ENCODE results near the gene PIM1. TPM values are rescaled to one million over a fixed set of nuclear protein-coding genes. Genes with fewer than 3 reads are reported as not detected.

Gene PIM1
- total and polyA plus RNA-seq, 4 experiments from 2014 or later, result 124 to 334 (median 196) TPM

DNA sequence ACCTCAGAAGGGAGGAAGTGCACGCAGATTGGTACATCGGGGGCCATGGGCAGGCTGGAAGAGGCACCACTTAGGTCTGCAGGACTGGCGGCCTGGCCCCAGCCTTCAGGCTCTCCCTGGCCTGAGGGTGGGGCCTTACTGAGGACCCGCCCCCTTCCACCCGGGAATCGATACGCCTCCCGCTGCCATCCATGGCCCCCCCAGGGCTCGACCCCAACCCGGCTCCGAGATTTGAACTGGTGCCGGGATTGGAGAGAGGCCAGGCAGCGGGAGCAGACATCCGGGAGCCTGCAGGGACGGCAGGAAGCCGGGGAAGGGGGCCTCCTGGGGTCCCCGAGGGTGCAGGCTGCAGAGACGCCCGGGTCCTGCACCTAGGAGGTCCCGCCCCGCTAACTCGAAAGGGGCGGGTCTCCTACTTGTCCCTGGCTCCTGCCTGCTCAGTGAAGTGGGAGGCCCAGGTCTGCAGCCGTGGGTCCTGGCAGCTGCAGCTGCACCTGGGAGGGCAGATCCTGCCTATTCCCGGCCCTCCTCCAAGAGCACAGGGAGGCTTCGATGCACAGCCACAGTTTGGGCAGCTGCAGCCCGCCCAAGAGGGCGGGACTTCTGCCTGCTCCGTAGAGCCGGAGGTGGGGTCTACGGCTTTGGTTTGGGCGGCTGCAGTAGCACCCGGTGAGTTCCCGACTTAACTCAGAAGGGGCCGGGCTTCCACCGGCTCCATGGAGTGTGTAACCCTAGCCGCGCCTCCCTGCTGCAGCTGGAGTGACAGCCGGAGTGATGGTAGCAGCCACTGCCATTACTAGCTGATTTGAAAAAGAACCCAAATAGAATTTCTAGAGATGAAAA lies 52.4 kb downstream of the PIM1 start:
- Mint-ChIP-seq H3K27ac (peak overlapping the region in 5 of 7 donors; percentile 30 to 79 (median 52)), H3K9me3 (no peaks in the 10 kb centered on the region), H3K4me1 (peaks cover 7 to 13% (median 9%) of the 10 kb centered on the region in 4 donors), H3K27me3 (peaks cover 0 to 2% of the 10 kb centered on the region in 2 donors), H3K36me3 (no peaks in the 10 kb centered on the region), H3K4me3 (peak overlapping the region; percentile 85 to 91 (median 88))
- CTCF ChIA-PET (ENCODE audit: partially characterized antibody), result interaction anchor here (3.6 to 33.8 kb wide), 2 partner anchors 12 to 200 kb away, joined by 20 to 1184 read pairs; no protein-coding TSS in a partner anchor
- peaks cover 7% of the 10 kb centered on the region for H3K4me1 ChIP-seq (ENCODE audit: insufficient read depth, low read length)
- peak overlapping the region; percentile 55 to 94 for H3K4me3 ChIP-seq (ENCODE audit: low read length in 2 of 2)
- no peaks in the 10 kb centered on the region for H3K36me3 ChIP-seq (ENCODE audit: insufficient read depth, low read length)
- DNase-seq, result peak; percentile 54 to 80 (median 63)
- no peaks in the 10 kb centered on the region for H3K9me3 ChIP-seq (ENCODE audit: control insufficient read depth in 1 of 2, low read length in 2 of 2)
- intact Hi-C loops (cut with micrococcal nuclease), result loop anchor here (2.0 kb wide), 1 partner anchor 68 kb away; no protein-coding TSS in a partner anchor
- H3K27me3 ChIP-seq (ENCODE audit: insufficient read depth, low read length), result no peaks in the 10 kb centered on the region
- POLR2A ChIA-PET (ENCODE audit: partially characterized antibody), result interaction anchor here (1.0 to 1.3 kb wide), 2 partner anchors 50 to 336 kb away, joined by 3 read pairs; partner anchors contain the start of gene C6orf89
- H3K27ac ChIP-seq (ENCODE audit: low read depth, low read length), result no peak overlapping the region

GRCh38 chr6:37222992-37223391 lies 53.0 kb downstream of the PIM1 start:
- intact Hi-C loops (cut with micrococcal nuclease), result loop anchor here (2.0 kb wide), 1 partner anchor 68 kb away; no protein-coding TSS in a partner anchor
- peaks cover 0 to 2% of the 10 kb centered on the region in 2 donors for H3K27me3 Mint-ChIP-seq
- Histone ChIP-seq H3K36me3 (ENCODE audit: insufficient read depth, low read length) (no peaks in the 10 kb centered on the region), H3K27ac (ENCODE audit: low read depth, low read length) (no peak overlapping the region), H3K27me3 (ENCODE audit: insufficient read depth, low read length) (no peaks in the 10 kb centered on the region), H3K4me3 (ENCODE audit: low read length in 2 of 2) (peak overlapping the region; percentile 55 to 94), H3K4me1 (ENCODE audit: insufficient read depth, low read length) (peaks cover 7% of the 10 kb centered on the region), H3K9me3 (ENCODE audit: control insufficient read depth in 1 of 2, low read length in 2 of 2) (no peaks in the 10 kb centered on the region)
- H3K4me3 Mint-ChIP-seq, result peak overlapping the region; percentile 85 to 91 (median 88)
- H3K36me3 Mint-ChIP-seq, result no peaks in the 10 kb centered on the region
- ChIA-PET POLR2A (ENCODE audit: partially characterized antibody) (interaction anchor here (1.0 to 1.3 kb wide), 3 partner anchors 16 to 337 kb away, joined by 3 read pairs; partner anchors contain the start of gene C6orf89), CTCF (ENCODE audit: partially characterized antibody) (interaction anchor here (33.8 kb wide), 1 partner anchor 200 kb away, joined by 1184 read pairs; no protein-coding TSS in a partner anchor)
- peak overlapping the region in 5 of 7 donors; percentile 7 to 63 (median 30) for H3K27ac Mint-ChIP-seq
- no peak for DNase-seq
- H3K9me3 Mint-ChIP-seq, result no peaks in the 10 kb centered on the region
- H3K4me1 Mint-ChIP-seq, result peaks cover 7 to 13% (median 9%) of the 10 kb centered on the region in 4 donors

Other genes with a start within 250 kb of the PIM1 start
- 1 to 10 TPM; 5.8 to 6.0 TPM for gene PI16, start 215.4 kb upstream of the PIM1 start, total RNA-seq
- 10 to 100 TPM; 31.5 to 53.8 TPM for gene PI16, start 215.4 kb upstream of the PIM1 start, polyA plus RNA-seq
- 100 to 1,000 TPM; 142 to 151 TPM for gene MTCH1, start 184.0 kb upstream of the PIM1 start, total RNA-seq
- 100 to 1,000 TPM in 1 of 2 donors, 10 to 100 TPM in 1; 94.1 to 125 TPM for gene MTCH1, start 184.0 kb upstream of the PIM1 start, polyA plus RNA-seq
- gene FGD2, start 164.5 kb upstream of the PIM1 start, total RNA-seq, result 1 to 10 TPM; 1.4 to 1.5 TPM
- under 1 TPM in 1 of 2 donors, not detected in 1; 0.11 TPM for gene FGD2, start 164.5 kb upstream of the PIM1 start, polyA plus RNA-seq
- gene TBC1D22B, start 87.6 kb downstream of the PIM1 start, total RNA-seq, result 10 to 100 TPM in 1 of 2 experiments, 1 to 10 TPM in 1; 9.7 to 10.3 TPM
- gene TBC1D22B, start 87.6 kb downstream of the PIM1 start, polyA plus RNA-seq, result 10 to 100 TPM in 1 of 2 donors, 1 to 10 TPM in 1; 7.2 to 11.9 TPM
- 1 to 10 TPM in 1 of 2 experiments, not detected in 1; 1.4 TPM for gene TMEM217, start 88.0 kb downstream of the PIM1 start, total RNA-seq
- under 1 TPM; 0.31 to 0.42 TPM for gene TMEM217, start 88.0 kb downstream of the PIM1 start, polyA plus RNA-seq
- gene RNF8, start 183.8 kb downstream of the PIM1 start, total RNA-seq, result 10 to 100 TPM; 14.8 to 16.6 TPM
- gene RNF8, start 183.8 kb downstream of the PIM1 start, polyA plus RNA-seq, result 10 to 100 TPM; 14.2 to 17.2 TPM